ENCODE results near the gene PRKRA.

DNA sequence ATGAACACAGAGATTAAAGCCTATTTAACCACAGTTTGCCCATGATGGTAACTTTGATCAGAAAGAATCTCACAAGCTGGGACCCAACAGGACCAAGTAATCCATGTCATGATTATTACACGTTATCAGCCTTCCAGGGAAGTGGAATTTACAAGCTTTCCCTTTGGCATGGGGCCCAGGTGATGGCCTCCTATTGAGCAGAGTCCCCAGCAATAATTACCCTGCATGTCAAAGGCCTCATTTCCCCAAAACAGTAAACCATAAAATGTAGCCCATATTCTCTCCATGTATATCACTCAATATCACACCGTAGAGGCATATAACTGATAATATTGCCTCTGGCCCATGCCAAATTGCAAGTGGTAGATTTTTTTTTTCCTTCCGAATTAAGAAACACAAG is 38.9 kb downstream of the PRKRA start:
- TF ChIP-seq, protein P1, sequence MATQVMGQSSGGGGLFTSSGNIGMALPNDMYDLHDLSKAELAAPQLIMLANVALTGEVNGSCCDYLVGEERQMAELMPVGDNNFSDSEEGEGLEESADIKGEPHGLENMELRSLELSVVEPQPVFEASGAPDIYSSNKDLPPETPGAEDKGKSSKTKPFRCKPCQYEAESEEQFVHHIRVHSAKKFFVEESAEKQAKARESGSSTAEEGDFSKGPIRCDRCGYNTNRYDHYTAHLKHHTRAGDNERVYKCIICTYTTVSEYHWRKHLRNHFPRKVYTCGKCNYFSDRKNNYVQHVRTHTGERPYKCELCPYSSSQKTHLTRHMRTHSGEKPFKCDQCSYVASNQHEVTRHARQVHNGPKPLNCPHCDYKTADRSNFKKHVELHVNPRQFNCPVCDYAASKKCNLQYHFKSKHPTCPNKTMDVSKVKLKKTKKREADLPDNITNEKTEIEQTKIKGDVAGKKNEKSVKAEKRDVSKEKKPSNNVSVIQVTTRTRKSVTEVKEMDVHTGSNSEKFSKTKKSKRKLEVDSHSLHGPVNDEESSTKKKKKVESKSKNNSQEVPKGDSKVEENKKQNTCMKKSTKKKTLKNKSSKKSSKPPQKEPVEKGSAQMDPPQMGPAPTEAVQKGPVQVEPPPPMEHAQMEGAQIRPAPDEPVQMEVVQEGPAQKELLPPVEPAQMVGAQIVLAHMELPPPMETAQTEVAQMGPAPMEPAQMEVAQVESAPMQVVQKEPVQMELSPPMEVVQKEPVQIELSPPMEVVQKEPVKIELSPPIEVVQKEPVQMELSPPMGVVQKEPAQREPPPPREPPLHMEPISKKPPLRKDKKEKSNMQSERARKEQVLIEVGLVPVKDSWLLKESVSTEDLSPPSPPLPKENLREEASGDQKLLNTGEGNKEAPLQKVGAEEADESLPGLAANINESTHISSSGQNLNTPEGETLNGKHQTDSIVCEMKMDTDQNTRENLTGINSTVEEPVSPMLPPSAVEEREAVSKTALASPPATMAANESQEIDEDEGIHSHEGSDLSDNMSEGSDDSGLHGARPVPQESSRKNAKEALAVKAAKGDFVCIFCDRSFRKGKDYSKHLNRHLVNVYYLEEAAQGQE (IDR thresholded peaks at IDR 0.05; ENCODE audit: insufficient read depth in 1 of 2, low read depth in 2 of 2, low read length in 2 of 2), result no peak
- TF ChIP-seq POLR2AphosphoS5 (IDR thresholded peaks at IDR 0.05; ENCODE audit: low read depth, low read length) (no peak), SIN3A (IDR thresholded peaks at IDR 0.05; ENCODE audit: borderline replicate concordance, insufficient read depth, low read length) (no peak), FOXP2 (optimal IDR thresholded peaks at IDR 0.05; ENCODE audit: borderline replicate concordance, extremely low read depth, extremely low read length, insufficient read depth) (no peak)
